NK-92 (cell line): ENCODE results near the gene CDK19.
"Not testable (repeated sequence)": the region's sequence is repeated elsewhere in the genome, so short reads cannot be mapped to it uniquely, and the experiment has no call there.

Experiments used
- DNase-seq: peaks from one replicate; lab custom pipeline; 2025; ENCODE audit not compliant: unreplicated experiment; lab: John Stamatoyannopoulos, UW

CDK19 gene

GRCh38 chr6:110593637-110594036 is 221.6 kb downstream of the CDK19 start:
- DNase-seq: no peak

- DNase-seq: no peak
Observed at GRCh38 chr6:110592765-110593164, 222.5 kb downstream of the CDK19 start.

GRCh38 chr6:110590821-110591351 is 224.4 kb downstream of the CDK19 start:
- DNase-seq: no peak

GRCh38 chr6:110589865-110590513 is 225.3 kb downstream of the CDK19 start:
- no peak for DNase-seq

- no peak for DNase-seq
Observed at GRCh38 chr6:110587328-110587727, 227.9 kb downstream of the CDK19 start.

- DNase-seq: no peak
Observed at GRCh38 chr6:110581679-110582078, 233.6 kb downstream of the CDK19 start.

- not testable (repeated sequence) for DNase-seq
Observed at GRCh38 chr6:110577596-110578167, 237.6 kb downstream of the CDK19 start.

GRCh38 chr6:110575925-110576463 is 239.3 kb downstream of the CDK19 start:
- DNase-seq: no peak

GRCh38 chr6:110574817-110575216 is 240.5 kb downstream of the CDK19 start:
- DNase-seq: no peak

- DNase-seq: no peak
Observed at GRCh38 chr6:110573537-110573936, 241.7 kb downstream of the CDK19 start.

- no peak for DNase-seq
Observed at GRCh38 chr6:110573136-110573535, 242.1 kb downstream of the CDK19 start.

GRCh38 chr6:110567957-110568696 is 247.1 kb downstream of the CDK19 start:
- no peak for DNase-seq

- DNase-seq: no peak
Observed at GRCh38 chr6:110566346-110567125, 248.7 kb downstream of the CDK19 start.

- DNase-seq: no peak
Observed at GRCh38 chr6:110564703-110565421, 250.4 kb downstream of the CDK19 start.

- no peak for DNase-seq
Observed at GRCh38 chr6:110563711-110564110, 251.6 kb downstream of the CDK19 start.

- DNase-seq: no peak
Observed at GRCh38 chr6:110562316-110562915, 252.9 kb downstream of the CDK19 start.

GRCh38 chr6:110561696-110562095 is 253.6 kb downstream of the CDK19 start:
- DNase-seq: no peak

- no peak for DNase-seq
Observed at GRCh38 chr6:110561008-110561396, 254.3 kb downstream of the CDK19 start.

GRCh38 chr6:110560239-110561007 is 254.8 kb downstream of the CDK19 start:
- no peak for DNase-seq
